Measurements from ENCODE around the gene LEKR1. TPM values are rescaled to one million over a fixed set of nuclear protein-coding genes. Genes with fewer than 3 reads are reported as not detected.

Gene LEKR1
- total RNA-seq, 1 donor from 2014 or later: 0.27 TPM

DNA sequence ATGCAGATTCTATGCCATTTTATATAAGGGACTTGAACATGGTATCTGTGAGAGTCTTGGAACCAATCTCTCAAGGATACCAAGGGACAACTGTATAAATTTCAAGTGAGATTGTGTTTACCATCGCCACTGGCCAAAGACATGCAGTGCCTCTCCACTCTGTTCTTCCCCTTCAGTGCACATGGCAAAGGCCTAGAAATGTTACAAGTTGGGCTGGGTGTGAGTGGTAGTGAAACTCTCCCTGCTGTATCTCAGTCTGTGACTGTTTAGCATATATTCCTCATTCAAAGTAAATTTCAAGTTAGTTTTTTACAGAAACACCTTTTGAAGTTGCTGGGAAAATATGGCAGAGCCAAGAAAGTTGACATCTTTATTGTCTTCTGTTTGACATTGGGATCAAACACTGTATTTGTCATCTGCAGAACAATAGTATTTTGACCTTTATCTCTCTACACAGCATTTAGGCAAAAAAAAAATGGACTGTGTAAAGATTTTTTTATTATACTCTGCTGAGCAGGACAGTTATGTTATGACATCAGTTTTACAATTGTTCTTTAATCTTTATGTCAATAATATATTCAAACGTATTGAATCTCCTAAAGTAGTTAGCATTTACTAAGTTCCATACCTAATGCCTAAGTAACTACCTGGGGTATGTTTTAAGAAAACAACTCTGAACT, 232.4 kb downstream of the LEKR1 start:
- no peak overlapping the region for H3K4me3 Mint-ChIP-seq (ENCODE audit: unreplicated experiment)
- no peaks in the 10 kb centered on the region for H4K20me1 ChIP-seq (ENCODE audit: insufficient read depth, low read length)
- H3K27me3 ChIP-seq (ENCODE audit: insufficient read depth, low read length): no peaks in the 10 kb centered on the region
- no peak for FAIRE-seq
- H3K4me1 Mint-ChIP-seq (ENCODE audit: low read depth, unreplicated experiment): no peaks in the 10 kb centered on the region
- peaks cover 3% of the 10 kb centered on the region for H3K9me3 Mint-ChIP-seq (ENCODE audit: unreplicated experiment)
- no peaks in the 10 kb centered on the region for H3K36me3 ChIP-seq (ENCODE audit: insufficient read depth, low read length)
- no peak overlapping the region for H3K27ac ChIP-seq (ENCODE audit: low read depth, low read length)
- H3K27me3 Mint-ChIP-seq (ENCODE audit: low read depth, unreplicated experiment): peaks cover 2% of the 10 kb centered on the region
- no peak overlapping the region for H3K27ac Mint-ChIP-seq (ENCODE audit: unreplicated experiment)
- H2AFZ ChIP-seq (ENCODE audit: low read depth, low read length): no peak overlapping the region
- H3K36me3 Mint-ChIP-seq (ENCODE audit: low read depth, unreplicated experiment): no peaks in the 10 kb centered on the region
- H3K4me1 ChIP-seq (ENCODE audit: insufficient read depth, low read length): no peaks in the 10 kb centered on the region
- no peak overlapping the region for H3K4me3 ChIP-seq (ENCODE audit: insufficient read depth, low read depth, low read length)
- H3K9me3 ChIP-seq (ENCODE audit: insufficient read depth, low read depth, low read length): no peaks in the 10 kb centered on the region
- no peak for DNase-seq (ENCODE audit: low read depth)
- no peak overlapping the region for H3K4me2 ChIP-seq (ENCODE audit: low read length)
- H3K79me2 ChIP-seq (ENCODE audit: insufficient read depth, low read length): no peaks in the 10 kb centered on the region
- no peak overlapping the region for H3K9ac ChIP-seq (ENCODE audit: low read length)
- TF ChIP-seq, protein P1, sequence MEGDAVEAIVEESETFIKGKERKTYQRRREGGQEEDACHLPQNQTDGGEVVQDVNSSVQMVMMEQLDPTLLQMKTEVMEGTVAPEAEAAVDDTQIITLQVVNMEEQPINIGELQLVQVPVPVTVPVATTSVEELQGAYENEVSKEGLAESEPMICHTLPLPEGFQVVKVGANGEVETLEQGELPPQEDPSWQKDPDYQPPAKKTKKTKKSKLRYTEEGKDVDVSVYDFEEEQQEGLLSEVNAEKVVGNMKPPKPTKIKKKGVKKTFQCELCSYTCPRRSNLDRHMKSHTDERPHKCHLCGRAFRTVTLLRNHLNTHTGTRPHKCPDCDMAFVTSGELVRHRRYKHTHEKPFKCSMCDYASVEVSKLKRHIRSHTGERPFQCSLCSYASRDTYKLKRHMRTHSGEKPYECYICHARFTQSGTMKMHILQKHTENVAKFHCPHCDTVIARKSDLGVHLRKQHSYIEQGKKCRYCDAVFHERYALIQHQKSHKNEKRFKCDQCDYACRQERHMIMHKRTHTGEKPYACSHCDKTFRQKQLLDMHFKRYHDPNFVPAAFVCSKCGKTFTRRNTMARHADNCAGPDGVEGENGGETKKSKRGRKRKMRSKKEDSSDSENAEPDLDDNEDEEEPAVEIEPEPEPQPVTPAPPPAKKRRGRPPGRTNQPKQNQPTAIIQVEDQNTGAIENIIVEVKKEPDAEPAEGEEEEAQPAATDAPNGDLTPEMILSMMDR (IDR thresholded peaks at IDR 0.05; ENCODE audit: insufficient read depth, low read depth, low read length): no peak
- TF ChIP-seq EZH2 (IDR thresholded peaks at IDR 0.05; ENCODE audit: insufficient read depth, low read length): no peak

- Histone ChIP-seq H3K4me2 (ENCODE audit: low read length) (no peak overlapping the region), H3K27ac (ENCODE audit: low read depth, low read length) (no peak overlapping the region), H3K27me3 (ENCODE audit: insufficient read depth, low read length) (no peaks in the 10 kb centered on the region), H3K79me2 (ENCODE audit: insufficient read depth, low read length) (no peaks in the 10 kb centered on the region), H3K36me3 (ENCODE audit: insufficient read depth, low read length) (no peaks in the 10 kb centered on the region), H2AFZ (ENCODE audit: low read depth, low read length) (no peak overlapping the region), H3K9me3 (ENCODE audit: insufficient read depth, low read depth, low read length) (no peaks in the 10 kb centered on the region), H3K4me1 (ENCODE audit: insufficient read depth, low read length) (peaks cover 6% of the 10 kb centered on the region), H4K20me1 (ENCODE audit: insufficient read depth, low read length) (no peaks in the 10 kb centered on the region), H3K4me3 (ENCODE audit: insufficient read depth, low read depth, low read length) (no peak overlapping the region), H3K9ac (ENCODE audit: low read length) (no peak overlapping the region)
- FAIRE-seq: no peak
- no peak for DNase-seq (ENCODE audit: low read depth)
- peaks cover 2% of the 10 kb centered on the region for H3K27me3 Mint-ChIP-seq (ENCODE audit: low read depth, unreplicated experiment)
- H3K4me1 Mint-ChIP-seq (ENCODE audit: low read depth, unreplicated experiment): no peaks in the 10 kb centered on the region
- TF ChIP-seq, protein P1 (IDR thresholded peaks at IDR 0.05; ENCODE audit: insufficient read depth, low read depth, low read length): no peak
- no peak for TF ChIP-seq EZH2 (IDR thresholded peaks at IDR 0.05; ENCODE audit: insufficient read depth, low read length)
- no peak overlapping the region for H3K27ac Mint-ChIP-seq (ENCODE audit: unreplicated experiment)
- H3K9me3 Mint-ChIP-seq (ENCODE audit: unreplicated experiment): peaks cover 3% of the 10 kb centered on the region
- H3K36me3 Mint-ChIP-seq (ENCODE audit: low read depth, unreplicated experiment): no peaks in the 10 kb centered on the region
- no peak overlapping the region for H3K4me3 Mint-ChIP-seq (ENCODE audit: unreplicated experiment)
Measured at GRCh38 chr3:157059181-157059580, 233.0 kb downstream of the LEKR1 start.

- no peaks in the 10 kb centered on the region for H3K79me2 ChIP-seq (ENCODE audit: insufficient read depth, low read length)
- no peaks in the 10 kb centered on the region for H3K9me3 ChIP-seq (ENCODE audit: insufficient read depth, low read depth, low read length)
- no peaks in the 10 kb centered on the region for H3K36me3 ChIP-seq (ENCODE audit: insufficient read depth, low read length)
- no peaks in the 10 kb centered on the region for H3K36me3 Mint-ChIP-seq (ENCODE audit: low read depth, unreplicated experiment)
- peaks cover 7% of the 10 kb centered on the region for H3K27me3 Mint-ChIP-seq (ENCODE audit: low read depth, unreplicated experiment)
- no peak overlapping the region for H3K27ac ChIP-seq (ENCODE audit: low read depth, low read length)
- no peaks in the 10 kb centered on the region for H3K4me1 Mint-ChIP-seq (ENCODE audit: low read depth, unreplicated experiment)
- H3K4me1 ChIP-seq (ENCODE audit: insufficient read depth, low read length): peaks cover 7% of the 10 kb centered on the region
- no peak overlapping the region for H3K27ac Mint-ChIP-seq (ENCODE audit: unreplicated experiment)
- no peak overlapping the region for H3K4me3 Mint-ChIP-seq (ENCODE audit: unreplicated experiment)
- FAIRE-seq (no peak), DNase-seq (ENCODE audit: low read depth) (no peak)
- H3K27me3 ChIP-seq (ENCODE audit: insufficient read depth, low read length): no peaks in the 10 kb centered on the region
- no peak overlapping the region for H3K4me3 ChIP-seq (ENCODE audit: insufficient read depth, low read depth, low read length)
- no peaks in the 10 kb centered on the region for H4K20me1 ChIP-seq (ENCODE audit: insufficient read depth, low read length)
- H3K9ac ChIP-seq (ENCODE audit: low read length): no peak overlapping the region
- TF ChIP-seq EZH2 (IDR thresholded peaks at IDR 0.05; ENCODE audit: insufficient read depth, low read length): no peak
- TF ChIP-seq, protein P1 (IDR thresholded peaks at IDR 0.05; ENCODE audit: insufficient read depth, low read depth, low read length): no peak
- H3K4me2 ChIP-seq (ENCODE audit: low read length): no peak overlapping the region
- H2AFZ ChIP-seq (ENCODE audit: low read depth, low read length): no peak overlapping the region
- H3K9me3 Mint-ChIP-seq (ENCODE audit: unreplicated experiment): peaks cover 3% of the 10 kb centered on the region
Measured at GRCh38 chr3:157059661-157060060, 233.5 kb downstream of the LEKR1 start.
